A673 (cell line): ENCODE measurements around the gene LCN9. TPM values are rescaled to one million over a fixed set of nuclear protein-coding genes. Genes with fewer than 3 reads are reported as not detected.

Source experiments
- BruUV-seq: library from RNA; stranded (reverse); fragments of 400-500 nt; replicated peaks from 2 replicates; lab custom pipeline; 2021; lab: Mats Ljungman, UMichigan
- CTCF ChIA-PET: fragments of 300-600 bp; sonication (Branson Sonifier 250); formaldehyde crosslinking; loops from one replicate; lab custom pipeline; 2022; ENCODE audit warnings: antibody characterized with exemption; lab: Charles Lee
- POLR2A ChIA-PET: fragments of 300-600 bp; sonication (Branson Sonifier 250); formaldehyde crosslinking; loops from one replicate; lab custom pipeline; 2022; ENCODE audit warnings: antibody characterized with exemption; ENCODE audit not compliant: low non-redundant PET; lab: Charles Lee
- DNase-seq: peaks from one replicate; pipeline ENCODE4 v3.0.0-alpha.2; 2015; ENCODE audit warnings: low spot score
- H3K27ac ChIP-seq: fragments of 200-600 bp; sonication (generic); 2 replicates; pipeline ENCODE4 v1.5.1; 2016; ENCODE audit warnings: mixed run types, low read depth, mild to moderate bottlenecking, mixed read lengths, antibody characterized with exemption, low read length; ENCODE audit not compliant: poor library complexity, severe bottlenecking
- H3K27me3 ChIP-seq: fragments of 200-600 bp; sonication (generic); replicated peaks from 2 replicates; pipeline ENCODE4 v1.6.1; 2017; ENCODE audit warnings: mixed run types, low read depth, mild to moderate bottlenecking, mixed read lengths, antibody characterized with exemption, low read length; ENCODE audit not compliant: insufficient read depth, poor library complexity
- H3K36me3 ChIP-seq: fragments of 200-600 bp; sonication (generic); 2 replicates; pipeline ENCODE4 v1.6.1; 2016; ENCODE audit warnings: mixed run types, mild to moderate bottlenecking, mixed read lengths, antibody characterized with exemption, low read length; ENCODE audit not compliant: insufficient read depth, poor library complexity, severe bottlenecking
- H3K4me1 ChIP-seq: fragments of 200-600 bp; sonication (generic); 2 replicates; pipeline ENCODE4 v1.6.1; 2017; ENCODE audit warnings: mixed run types, mild to moderate bottlenecking, mixed read lengths, antibody characterized with exemption, low read length; ENCODE audit not compliant: insufficient read depth, poor library complexity, severe bottlenecking
- H3K4me3 ChIP-seq: fragments of 200-600 bp; sonication (generic); 2 replicates; pipeline ENCODE4 v1.5.1; 2016; ENCODE audit warnings: low read depth, mixed run types, mild to moderate bottlenecking, mixed read lengths, low read length; ENCODE audit not compliant: poor library complexity, severe bottlenecking
- H3K9me3 ChIP-seq: fragments of 200-600 bp; sonication (generic); 2 replicates; pipeline ENCODE4 v1.6.1; 2016; ENCODE audit warnings: mixed run types, low read depth, mild to moderate bottlenecking, mixed read lengths, antibody characterized with exemption, low read length; ENCODE audit not compliant: poor library complexity, severe bottlenecking
- EZH2 ChIP-seq: fragments of 200-600 bp; sonication (generic); IDR thresholded peaks from 2 replicates; pipeline ENCODE4 v1.6.1; 2017; ENCODE audit warnings: borderline replicate concordance, low read depth, mild to moderate bottlenecking, mixed read lengths, antibody characterized with exemption, low read length; ENCODE audit not compliant: poor library complexity, severe bottlenecking
- intact Hi-C: fragments of 100-400 bp; cut with micrococcal nuclease; formaldehyde crosslinking; loops from one replicate; pipeline ENCODE4 v1.10.0; 2022; ENCODE audit not compliant: unreplicated experiment
- total RNA-seq: library from RNA; stranded (reverse); gene quantifications from 2 replicates; pipeline ENCODE4 v1.2.3, GENCODE V29; 2021
- TF ChIP-seq, protein P1 (sequence below): fragments of 300-800, 200-600 bp; sonication (generic); conservative IDR thresholded peaks from 2 replicates; pipeline ENCODE4 v1.5.1; 2017; ENCODE audit warnings: low read depth, mild to moderate bottlenecking, antibody characterized with exemption, low read length, moderate library complexity, mixed read lengths

LCN9 gene
- total RNA-seq, 1 experiment from 2014 or later, result not detected

DNA sequence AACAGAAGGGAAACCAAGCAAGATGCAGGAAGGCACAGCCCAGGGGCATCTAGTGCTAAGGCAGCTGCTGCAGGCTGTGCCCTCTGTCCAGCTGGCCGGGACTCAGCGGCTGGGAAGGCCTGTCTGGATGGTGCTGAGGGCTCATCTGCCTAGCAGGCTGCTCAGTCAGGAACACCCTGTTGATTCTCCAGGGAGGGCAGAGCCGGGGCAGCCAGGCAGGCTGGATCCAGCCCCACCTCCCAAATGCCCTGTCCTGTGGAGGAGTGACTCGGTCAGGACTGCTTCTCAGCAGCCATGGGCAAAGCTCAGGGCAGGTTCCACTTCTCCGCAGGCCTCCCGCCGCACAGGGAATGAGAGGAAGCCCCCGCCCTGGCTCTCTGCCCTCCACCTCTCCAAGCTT is 7.8 kb upstream of the LCN9 start:
- H3K27me3 ChIP-seq, result no peaks in the 10 kb centered on the region
- H3K4me1 ChIP-seq, result no peaks in the 10 kb centered on the region
- no peaks in the 10 kb centered on the region for H3K36me3 ChIP-seq
- BruUV-seq, result no TSS peak
- CTCF ChIA-PET, result no interaction called here
- POLR2A ChIA-PET, result no interaction called here
- DNase-seq, result no peak
- TF ChIP-seq, protein P1, sequence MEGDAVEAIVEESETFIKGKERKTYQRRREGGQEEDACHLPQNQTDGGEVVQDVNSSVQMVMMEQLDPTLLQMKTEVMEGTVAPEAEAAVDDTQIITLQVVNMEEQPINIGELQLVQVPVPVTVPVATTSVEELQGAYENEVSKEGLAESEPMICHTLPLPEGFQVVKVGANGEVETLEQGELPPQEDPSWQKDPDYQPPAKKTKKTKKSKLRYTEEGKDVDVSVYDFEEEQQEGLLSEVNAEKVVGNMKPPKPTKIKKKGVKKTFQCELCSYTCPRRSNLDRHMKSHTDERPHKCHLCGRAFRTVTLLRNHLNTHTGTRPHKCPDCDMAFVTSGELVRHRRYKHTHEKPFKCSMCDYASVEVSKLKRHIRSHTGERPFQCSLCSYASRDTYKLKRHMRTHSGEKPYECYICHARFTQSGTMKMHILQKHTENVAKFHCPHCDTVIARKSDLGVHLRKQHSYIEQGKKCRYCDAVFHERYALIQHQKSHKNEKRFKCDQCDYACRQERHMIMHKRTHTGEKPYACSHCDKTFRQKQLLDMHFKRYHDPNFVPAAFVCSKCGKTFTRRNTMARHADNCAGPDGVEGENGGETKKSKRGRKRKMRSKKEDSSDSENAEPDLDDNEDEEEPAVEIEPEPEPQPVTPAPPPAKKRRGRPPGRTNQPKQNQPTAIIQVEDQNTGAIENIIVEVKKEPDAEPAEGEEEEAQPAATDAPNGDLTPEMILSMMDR, result no peak
- TF ChIP-seq EZH2, result no peak
- no peak overlapping the region for H3K27ac ChIP-seq
- no peak overlapping the region for H3K4me3 ChIP-seq
- H3K9me3 ChIP-seq, result peaks cover 17% of the 10 kb centered on the region
- intact Hi-C loops, result no loop called here

DNA sequence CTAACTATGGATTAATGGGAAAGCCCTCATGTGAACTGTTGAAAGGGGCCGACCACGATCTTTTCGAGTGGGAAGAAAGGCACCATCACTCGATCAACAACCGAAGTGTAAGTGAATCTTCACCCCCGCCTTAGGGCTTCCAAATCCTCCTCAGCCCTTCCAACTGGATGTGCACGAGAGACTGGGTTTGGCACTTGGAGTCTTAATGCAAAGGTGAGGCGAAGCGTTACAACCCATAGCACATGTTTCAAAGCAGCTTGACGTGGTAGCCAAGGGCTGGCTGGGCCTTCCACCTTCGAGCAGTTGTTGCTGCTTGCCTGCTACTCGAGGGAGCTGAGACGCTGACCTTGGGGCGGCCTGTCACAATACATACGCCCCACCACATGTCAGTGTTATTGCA is 5.7 kb upstream of the LCN9 start:
- Histone ChIP-seq H3K27me3 (no peaks in the 10 kb centered on the region), H3K9me3 (peaks cover 14% of the 10 kb centered on the region), H3K36me3 (no peaks in the 10 kb centered on the region), H3K27ac (no peak overlapping the region), H3K4me3 (no peak overlapping the region), H3K4me1 (no peaks in the 10 kb centered on the region)
- POLR2A ChIA-PET, result no interaction called here
- no peak for DNase-seq
- no TSS peak for BruUV-seq
- intact Hi-C loops, result no loop called here
- TF ChIP-seq, protein P1, result no peak
- no peak for TF ChIP-seq EZH2
- CTCF ChIA-PET, result no interaction called here

DNA sequence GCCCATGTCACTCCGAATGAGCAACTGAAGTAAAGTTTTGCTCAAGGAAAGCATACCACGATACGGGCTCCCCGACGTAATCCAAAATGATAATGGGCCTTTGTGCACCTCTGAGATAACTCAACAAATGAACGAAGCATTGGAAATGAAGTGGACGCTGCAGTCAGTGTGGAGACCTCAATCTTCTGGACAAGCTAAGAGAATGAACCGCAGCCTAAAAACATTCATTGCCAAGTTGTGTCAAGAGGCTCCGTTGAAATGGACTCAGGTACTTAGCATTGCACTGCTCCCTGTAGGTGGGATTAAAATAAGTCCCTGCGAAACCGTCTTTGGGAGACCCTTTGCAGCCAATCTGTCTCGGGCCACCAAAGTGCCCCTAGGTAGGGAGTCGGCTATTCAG is 3.9 kb upstream of the LCN9 start:
- H3K27ac ChIP-seq, result no peak overlapping the region
- BruUV-seq, result no TSS peak
- POLR2A ChIA-PET, result no interaction called here
- no peaks in the 10 kb centered on the region for H3K4me1 ChIP-seq
- intact Hi-C loops, result no loop called here
- no peak overlapping the region for H3K4me3 ChIP-seq
- no peak for DNase-seq
- H3K36me3 ChIP-seq, result no peaks in the 10 kb centered on the region
- TF ChIP-seq, protein P1, result no peak
- TF ChIP-seq EZH2, result no peak
- no peaks in the 10 kb centered on the region for H3K27me3 ChIP-seq
- peaks cover under 1% of the 10 kb centered on the region for H3K9me3 ChIP-seq
- CTCF ChIA-PET, result no interaction called here
